ENCODE results near the gene SCLT1. TPM values are rescaled to one million over a fixed set of nuclear protein-coding genes. Genes with fewer than 3 reads are reported as not detected.
"Not testable (repeated sequence)": the region's sequence is repeated elsewhere in the genome, so short reads cannot be mapped to it uniquely, and the experiment has no call there.

The SCLT1 gene
- total and polyA plus RNA-seq, 2 of the 4 experiments (the other 2 are of a cell fraction) = 4.9 to 7.7 TPM

- H2BK5ac ChIP-seq (ENCODE audit: low read depth, low read length, poor library complexity, severe bottlenecking); H2BK15ac ChIP-seq (ENCODE audit: low read depth, low read length); H3K36me3 ChIP-seq (ENCODE audit: control insufficient read depth, insufficient read depth, low read length); H2AK5ac ChIP-seq (ENCODE audit: low read depth, low read length); H3K4ac ChIP-seq (ENCODE audit: low read depth, low read length); in situ Hi-C loops (cut with MboI; ENCODE audit: low sequenced_read_pairs); H3K9me3 ChIP-seq (ENCODE audit: control insufficient read depth, insufficient read depth, low read length); DNase-seq; H4K91ac ChIP-seq (ENCODE audit: insufficient read depth, low read depth, low read length); H3K4me1 ChIP-seq (ENCODE audit: control insufficient read depth, insufficient read depth, low read length); H2AFZ ChIP-seq (replicated peaks; ENCODE audit: low read length, poor library complexity); H4K20me1 ChIP-seq (ENCODE audit: insufficient read depth, low read length); H3K56ac ChIP-seq (ENCODE audit: extremely low read depth, insufficient read depth, low read length); H3K27ac ChIP-seq (ENCODE audit: insufficient read depth, low read length); H2AK9ac ChIP-seq (replicated peaks; ENCODE audit: low read depth, low read length, poor library complexity); ATAC-seq (ENCODE audit: low read depth); BruUV-seq (replicated peaks); H2BK120ac ChIP-seq (ENCODE audit: low read depth, low read length); H3K23ac ChIP-seq (ENCODE audit: low read depth, low read length); POLR2A ChIA-PET (ENCODE audit: unreplicated experiment); H3K4me2 ChIP-seq (ENCODE audit: low read depth, low read length); H3K27me3 ChIP-seq (ENCODE audit: control insufficient read depth, insufficient read depth, low read length); H3K9me1 ChIP-seq (ENCODE audit: insufficient read depth, low read length); H4K8ac ChIP-seq (ENCODE audit: low read depth in 2 of 2, low read length in 2 of 2); CTCF ChIA-PET; H2BK20ac ChIP-seq (ENCODE audit: low read depth, low read length); H3K14ac ChIP-seq (replicated peaks; ENCODE audit: low read depth, low read length); dilution Hi-C loops (cut with HindIII; ENCODE audit: low sequenced_read_pairs, unreplicated experiment); H3K18ac ChIP-seq (ENCODE audit: low read depth, low read length); H4K5ac ChIP-seq (ENCODE audit: low read depth, low read length); intact Hi-C loops (cut with micrococcal nuclease); H3K4me3 ChIP-seq (ENCODE audit: insufficient read depth, low read depth, low read length); H3K9ac ChIP-seq (ENCODE audit: low read depth, low read length); H3K79me1 ChIP-seq (ENCODE audit: low read depth in 1 of 2, low read length in 2 of 2): not testable (repeated sequence)
- 82% methylated on average over 2 of the region's 5 CpGs; no CpG with 5 or more reads in 1 of the 2 experiments for WGBS, 2 experiments (ENCODE audit: extremely low coverage in 2 of 2, insufficient read length in 1 of 2)
Observed at GRCh38 chr4:129126614-129127013, 33.3 kb upstream of the SCLT1 start.
